ENCODE data around the gene ETFA. TPM values are rescaled to one million over a fixed set of nuclear protein-coding genes. Genes with fewer than 3 reads are reported as not detected.

ETFA gene
- polyA plus RNA-seq, 6 donors from 2014 or later, result 88.5 to 115 (median 105) TPM

DNA sequence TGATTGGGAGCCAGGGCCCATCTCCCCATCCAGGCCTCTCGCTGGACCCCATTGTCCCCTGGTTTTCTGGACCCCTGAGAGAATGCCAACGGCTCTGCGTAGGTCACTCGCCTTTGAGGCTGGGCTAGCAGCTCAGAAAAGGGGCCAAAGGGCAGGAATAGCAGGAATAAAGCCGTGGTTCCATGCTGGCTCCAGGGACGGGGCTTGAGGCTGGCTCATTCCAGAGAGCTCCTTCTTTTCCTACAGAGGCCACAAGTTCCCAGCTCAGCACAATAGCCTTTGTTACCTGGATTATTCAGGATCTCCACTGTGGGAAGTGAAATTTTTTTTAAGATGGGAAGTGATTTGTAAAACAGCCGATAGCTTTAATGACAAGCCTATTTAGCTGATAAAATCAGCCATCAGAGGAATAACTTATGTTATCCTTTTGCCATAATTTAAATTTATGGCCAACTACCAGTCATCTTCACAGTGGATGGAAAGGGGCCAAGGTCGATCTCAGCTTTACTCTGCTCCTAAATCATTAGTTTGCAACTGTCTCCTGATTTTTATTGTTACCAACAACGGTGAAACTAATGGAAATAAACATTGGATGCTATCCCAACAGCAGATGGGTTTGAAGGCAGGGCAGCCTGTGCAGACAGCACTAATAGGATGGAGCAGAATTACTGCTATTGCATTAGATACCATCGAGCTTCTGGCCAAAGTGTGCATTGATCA lies 127.2 kb downstream of the ETFA start:
- Mint-ChIP-seq H3K4me3 (no peak overlapping the region), H3K27me3 (peaks cover 20 to 50% (median 39%) of the 10 kb centered on the region in 3 donors), H3K36me3 (no peaks in the 10 kb centered on the region), H3K9me3 (no peaks in the 10 kb centered on the region), H3K27ac (no peak overlapping the region), H3K4me1 (no peaks in the 10 kb centered on the region)
- DNase-seq (no peak), ATAC-seq (ENCODE audit: low read depth in 2 of 2) (no peak)

DNA sequence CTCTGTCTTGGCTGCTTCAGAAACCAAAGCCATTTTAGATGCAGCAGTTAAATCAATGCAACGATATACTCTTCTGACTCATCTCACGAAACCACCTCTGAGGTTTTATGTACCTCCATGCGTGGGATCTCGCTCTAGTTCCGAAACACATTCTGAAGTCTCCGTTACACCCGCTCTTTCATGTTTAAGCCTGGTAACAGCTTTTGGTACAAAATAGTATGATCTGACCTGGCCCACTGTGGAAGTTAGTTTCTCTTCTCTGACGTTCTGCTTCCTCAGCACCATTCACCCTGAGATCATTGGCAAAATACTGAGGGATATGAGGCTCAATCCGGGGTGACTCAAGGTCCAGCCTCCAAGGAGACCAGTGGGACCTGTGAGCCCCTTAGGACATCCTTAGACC lies 129.6 kb downstream of the ETFA start:
- no peaks in the 10 kb centered on the region for H3K4me1 Mint-ChIP-seq
- ATAC-seq (ENCODE audit: low read depth in 2 of 2) (no peak), DNase-seq (no peak)
- H3K27me3 Mint-ChIP-seq, result peaks cover 12 to 45% (median 38%) of the 10 kb centered on the region in 3 donors
- H3K36me3 Mint-ChIP-seq, result no peaks in the 10 kb centered on the region
- peak overlapping the region in 1 of 6 donors; percentile 24 for H3K27ac Mint-ChIP-seq
- no peak overlapping the region for H3K4me3 Mint-ChIP-seq
- H3K9me3 Mint-ChIP-seq, result no peaks in the 10 kb centered on the region

GRCh38 chr15:76180321-76180720 lies 130.9 kb downstream of the ETFA start:
- no peak for ATAC-seq (ENCODE audit: low read depth in 2 of 2)
- peaks cover 7 to 35% (median 34%) of the 10 kb centered on the region in 3 donors for H3K27me3 Mint-ChIP-seq
- no peaks in the 10 kb centered on the region for H3K9me3 Mint-ChIP-seq
- no peaks in the 10 kb centered on the region for H3K36me3 Mint-ChIP-seq
- no peak overlapping the region for H3K4me3 Mint-ChIP-seq
- DNase-seq, result no peak
- H3K27ac Mint-ChIP-seq, result peak overlapping the region in 1 of 6 donors; percentile 47
- H3K4me1 Mint-ChIP-seq, result no peaks in the 10 kb centered on the region

DNA sequence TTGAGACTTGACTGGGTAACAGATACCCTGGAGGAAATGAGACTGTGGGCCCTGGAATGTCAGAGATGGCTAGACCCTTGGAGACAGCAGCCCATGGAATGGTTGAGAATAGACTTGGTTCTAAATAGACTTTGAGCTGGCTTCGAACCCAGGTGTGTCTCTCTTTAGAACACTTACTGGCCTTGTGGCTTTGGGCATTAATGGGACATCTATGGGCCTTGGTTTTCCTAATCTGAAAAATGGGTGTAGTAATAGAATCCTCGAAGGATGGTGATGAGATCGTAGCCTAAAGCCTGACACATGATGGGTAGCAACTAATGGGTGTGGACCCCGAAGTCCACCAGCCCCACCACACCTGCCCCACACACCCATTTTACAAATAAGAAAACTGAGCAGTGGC lies 132.2 kb downstream of the ETFA start:
- Mint-ChIP-seq H3K4me3 (no peak overlapping the region), H3K27ac (no peak overlapping the region), H3K4me1 (no peaks in the 10 kb centered on the region), H3K9me3 (peaks cover 0 to 2% (median under 1%) of the 10 kb centered on the region in 7 donors), H3K27me3 (peaks cover 7 to 34% (median 30%) of the 10 kb centered on the region in 3 donors), H3K36me3 (no peaks in the 10 kb centered on the region)
- no peak for DNase-seq
- no peak for ATAC-seq (ENCODE audit: low read depth in 2 of 2)

DNA sequence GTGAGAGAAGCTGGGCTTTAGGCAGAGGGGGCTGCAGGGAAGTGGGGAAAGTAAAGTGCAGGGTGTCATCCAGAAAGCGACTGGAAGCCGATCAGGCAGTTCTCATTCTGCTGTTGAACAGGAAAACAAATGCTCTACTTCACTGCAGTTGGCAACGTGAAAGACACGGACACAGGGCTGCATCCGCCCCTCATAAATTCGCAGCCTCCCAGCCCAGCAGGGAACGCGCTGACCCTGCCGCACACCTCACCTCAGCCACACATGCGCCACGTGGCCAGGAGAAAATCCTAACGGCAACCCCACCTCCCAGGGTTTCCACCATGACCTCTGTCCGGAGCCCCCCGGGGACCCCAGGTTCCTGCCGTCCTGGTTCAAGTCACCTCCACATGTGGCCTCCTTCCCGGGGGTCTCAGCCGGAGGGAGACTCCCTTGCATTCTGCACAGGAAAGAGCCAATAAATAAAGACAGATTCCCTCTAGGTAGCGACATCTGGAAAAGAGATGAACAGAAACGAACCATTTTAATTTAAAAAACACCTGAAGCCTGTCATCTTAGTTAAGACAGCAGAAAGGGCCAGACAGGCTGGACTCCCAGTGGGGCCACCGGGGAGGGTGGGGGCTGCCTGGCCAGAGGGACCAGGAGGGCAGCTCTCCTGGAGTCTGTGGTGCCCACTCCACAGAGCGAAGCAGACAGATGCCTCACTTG lies 132.8 kb downstream of the ETFA start:
- Mint-ChIP-seq H3K9me3 (peaks cover 0 to 7% (median 2%) of the 10 kb centered on the region in 7 donors), H3K27ac (peak overlapping the region in 1 of 6 donors; percentile 80), H3K4me1 (no peaks in the 10 kb centered on the region), H3K4me3 (no peak overlapping the region), H3K27me3 (peaks cover 7 to 34% (median 30%) of the 10 kb centered on the region in 3 donors), H3K36me3 (no peaks in the 10 kb centered on the region)
- no peak for DNase-seq
- ATAC-seq (ENCODE audit: low read depth in 2 of 2), result no peak

DNA sequence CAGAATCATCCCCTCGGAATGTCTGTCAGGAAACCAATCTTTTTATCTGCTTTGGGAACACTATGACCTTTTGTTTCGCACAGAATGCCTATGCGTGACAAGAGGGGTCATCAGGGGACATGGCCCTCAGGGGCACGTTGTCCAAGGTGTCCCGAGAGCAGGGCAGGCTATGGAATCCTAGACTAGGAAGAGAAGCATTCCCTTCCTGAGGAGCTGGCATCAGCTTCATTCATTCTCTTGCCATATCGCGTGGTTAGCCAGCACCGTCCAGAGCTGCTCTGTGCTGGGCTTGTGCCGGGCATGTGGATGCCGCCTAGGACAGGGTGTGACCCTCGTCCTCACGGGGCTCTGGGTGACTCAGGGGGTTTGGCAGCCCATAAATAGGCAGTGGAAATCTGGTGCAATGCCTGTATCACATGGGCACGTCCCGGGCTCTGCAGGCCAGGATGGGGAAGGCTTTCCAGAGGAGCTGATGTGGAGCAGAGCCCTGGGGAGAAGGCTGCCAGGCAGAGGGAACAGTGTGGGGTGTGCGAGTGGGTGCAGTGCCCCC lies 133.7 kb downstream of the ETFA start:
- no peak for DNase-seq
- peaks cover 7 to 40% (median 30%) of the 10 kb centered on the region in 3 donors for H3K27me3 Mint-ChIP-seq
- peaks cover 0 to 8% (median 2%) of the 10 kb centered on the region in 7 donors for H3K9me3 Mint-ChIP-seq
- no peak overlapping the region for H3K27ac Mint-ChIP-seq
- H3K36me3 Mint-ChIP-seq, result no peaks in the 10 kb centered on the region
- H3K4me3 Mint-ChIP-seq, result no peak overlapping the region
- ATAC-seq (ENCODE audit: low read depth in 2 of 2), result no peak
- H3K4me1 Mint-ChIP-seq, result no peaks in the 10 kb centered on the region

DNA sequence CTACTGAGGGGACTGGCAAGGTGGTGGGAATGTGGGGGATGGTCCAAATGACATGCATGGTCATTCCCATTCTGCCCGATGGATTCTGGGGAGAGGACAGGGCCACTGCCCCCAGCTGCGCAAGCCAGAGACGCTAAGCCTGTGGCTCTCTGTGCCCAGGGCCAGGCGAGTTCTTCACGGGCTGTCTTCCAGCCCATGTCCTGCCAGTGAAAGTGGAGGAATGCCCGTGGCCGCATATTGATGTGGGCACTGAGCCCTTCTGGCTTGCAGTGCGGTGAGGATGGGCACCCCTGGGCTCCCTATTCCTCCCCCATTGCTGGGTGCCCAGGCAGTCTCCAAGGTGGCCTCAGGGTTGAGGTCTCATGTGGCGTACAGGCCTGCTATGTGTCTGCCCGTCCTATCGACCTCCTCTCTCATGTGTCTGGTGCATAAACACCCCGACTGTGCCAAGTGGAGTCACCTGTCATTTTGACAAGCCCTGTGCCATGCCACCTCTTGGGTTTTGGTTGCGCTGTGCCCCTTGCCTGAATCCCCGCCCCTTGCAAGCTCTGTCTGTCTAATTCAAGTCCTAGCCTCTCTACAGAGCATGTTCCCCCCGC lies 134.7 kb downstream of the ETFA start:
- peaks cover 0 to 8% (median 2%) of the 10 kb centered on the region in 7 donors for H3K9me3 Mint-ChIP-seq
- H3K4me1 Mint-ChIP-seq, result no peaks in the 10 kb centered on the region
- no peaks in the 10 kb centered on the region for H3K36me3 Mint-ChIP-seq
- no peak overlapping the region for H3K4me3 Mint-ChIP-seq
- no peak for ATAC-seq (ENCODE audit: low read depth in 2 of 2)
- H3K27me3 Mint-ChIP-seq, result peaks cover 7 to 44% (median 24%) of the 10 kb centered on the region in 3 donors
- H3K27ac Mint-ChIP-seq, result no peak overlapping the region
- DNase-seq, result no peak

GRCh38 chr15:76176059-76176458 lies 135.2 kb downstream of the ETFA start:
- H3K4me3 Mint-ChIP-seq, result no peak overlapping the region
- ATAC-seq (ENCODE audit: low read depth in 2 of 2), result no peak
- H3K4me1 Mint-ChIP-seq, result no peaks in the 10 kb centered on the region

DNA sequence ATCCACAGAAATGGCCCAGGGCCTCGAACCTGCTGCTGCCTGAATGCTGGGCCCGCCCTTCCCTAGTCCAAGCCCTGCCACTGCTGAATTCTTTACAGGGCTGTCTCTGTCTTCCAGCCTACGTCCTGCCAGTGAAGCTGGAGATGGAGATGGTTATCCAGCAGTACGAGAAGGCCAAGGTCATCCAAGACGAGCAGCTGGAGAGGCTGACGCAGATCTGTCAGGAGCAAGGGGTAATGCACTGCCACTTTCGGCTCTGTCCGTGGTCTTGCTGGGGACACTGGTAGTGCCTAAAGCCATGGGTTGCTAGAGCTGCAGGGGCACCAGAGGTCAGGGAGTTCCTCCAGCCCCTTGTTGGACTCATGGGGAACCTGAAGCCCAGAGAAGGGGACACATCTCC lies 135.8 kb downstream of the ETFA start:
- DNase-seq (no peak), ATAC-seq (ENCODE audit: low read depth in 2 of 2) (no peak)
- H3K9me3 Mint-ChIP-seq, result peaks cover 0 to 8% (median 2%) of the 10 kb centered on the region in 7 donors
- H3K36me3 Mint-ChIP-seq, result no peaks in the 10 kb centered on the region
- H3K27ac Mint-ChIP-seq, result no peak overlapping the region
- H3K4me3 Mint-ChIP-seq, result no peak overlapping the region
- H3K27me3 Mint-ChIP-seq, result peaks cover 7 to 39% (median 21%) of the 10 kb centered on the region in 3 donors
- no peaks in the 10 kb centered on the region for H3K4me1 Mint-ChIP-seq

More at GRCh38 chr15:76176059-76176458, 135.2 kb downstream of the ETFA start:
- peaks cover 7 to 41% (median 21%) of the 10 kb centered on the region in 3 donors for H3K27me3 Mint-ChIP-seq
- H3K27ac Mint-ChIP-seq, result no peak overlapping the region
- no peaks in the 10 kb centered on the region for H3K36me3 Mint-ChIP-seq
- H3K9me3 Mint-ChIP-seq, result peaks cover 0 to 8% (median 2%) of the 10 kb centered on the region in 7 donors
- no peak for DNase-seq

GRCh38 chr15:76174654-76175053 lies 136.6 kb downstream of the ETFA start:
- H3K36me3 Mint-ChIP-seq, result no peaks in the 10 kb centered on the region
- no peak overlapping the region for H3K27ac Mint-ChIP-seq
- H3K27me3 Mint-ChIP-seq, result peaks cover 6 to 39% (median 21%) of the 10 kb centered on the region in 3 donors
- DNase-seq (no peak), ATAC-seq (ENCODE audit: low read depth in 2 of 2) (no peak)
- no peak overlapping the region for H3K4me3 Mint-ChIP-seq
- peaks cover 0 to 8% (median 2%) of the 10 kb centered on the region in 7 donors for H3K9me3 Mint-ChIP-seq
- H3K4me1 Mint-ChIP-seq, result no peaks in the 10 kb centered on the region

- Mint-ChIP-seq H3K27me3 (peaks cover 0 to 35% (median 26%) of the 10 kb centered on the region in 3 donors), H3K4me1 (no peaks in the 10 kb centered on the region), H3K27ac (peak overlapping the region in 1 of 6 donors; percentile 56), H3K9me3 (peaks cover 0 to 8% (median 2%) of the 10 kb centered on the region in 7 donors), H3K36me3 (no peaks in the 10 kb centered on the region), H3K4me3 (no peak overlapping the region)
- no peak for DNase-seq
- ATAC-seq (ENCODE audit: low read depth in 2 of 2), result no peak
Measured at GRCh38 chr15:76173317-76173834, 137.9 kb downstream of the ETFA start.

DNA sequence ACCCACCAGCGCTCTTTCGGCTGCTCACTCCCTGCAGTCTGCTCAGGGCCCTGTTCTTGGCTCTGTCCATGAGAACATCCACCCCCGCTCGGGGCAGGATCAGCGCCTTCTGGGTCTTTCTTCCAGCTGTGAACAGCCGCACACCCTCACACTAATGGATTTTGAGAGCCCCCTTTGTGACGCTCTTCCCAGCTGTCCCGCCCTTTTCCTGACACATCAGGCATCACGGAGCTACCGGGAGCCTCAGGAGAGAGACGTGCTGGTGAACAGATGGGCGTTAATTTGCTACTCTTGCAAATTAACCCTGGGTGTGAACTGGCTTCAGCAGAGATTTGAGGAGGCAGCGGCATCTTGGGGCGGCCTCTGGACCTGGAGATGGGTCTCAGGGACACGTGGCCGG lies 138.5 kb downstream of the ETFA start:
- H3K27me3 Mint-ChIP-seq, result peaks cover 0 to 29% (median 20%) of the 10 kb centered on the region in 3 donors
- no peaks in the 10 kb centered on the region for H3K36me3 Mint-ChIP-seq
- H3K4me1 Mint-ChIP-seq, result no peaks in the 10 kb centered on the region
- H3K4me3 Mint-ChIP-seq, result no peak overlapping the region
- H3K9me3 Mint-ChIP-seq, result peaks cover 0 to 8% (median 2%) of the 10 kb centered on the region in 7 donors
- DNase-seq, result no peak
- no peak for ATAC-seq (ENCODE audit: low read depth in 2 of 2)
- peak overlapping the region in 1 of 6 donors; percentile 56 for H3K27ac Mint-ChIP-seq
